ENCODE data around the gene RPS3.
A peak's percentile ranks its signal among the peaks of the same experiment; 100 is the strongest.

The RPS3 gene

GRCh38 chr11:75420224-75421034, 21.1 kb downstream of the RPS3 start:
- DNase-seq, result no peak

- DNase-seq, result no peak
These were observed 21.8 kb downstream of the RPS3 start for GRCh38 chr11:75421035-75421602.

GRCh38 chr11:75421902-75422247, 22.6 kb downstream of the RPS3 start:
- no peak for DNase-seq

GRCh38 chr11:75422248-75423231, 23.2 kb downstream of the RPS3 start:
- no peak for DNase-seq

GRCh38 chr11:75423721-75424120, 24.4 kb downstream of the RPS3 start:
- DNase-seq, result no peak

GRCh38 chr11:75424396-75424795, 25.1 kb downstream of the RPS3 start:
- no peak for DNase-seq

GRCh38 chr11:75425422-75425821, 26.1 kb downstream of the RPS3 start:
- DNase-seq, result no peak

GRCh38 chr11:75426720-75427086, 27.4 kb downstream of the RPS3 start:
- DNase-seq, result no peak

- DNase-seq, result no peak
These were observed 27.9 kb downstream of the RPS3 start for GRCh38 chr11:75427181-75427580.

- DNase-seq, result no peak
These were observed 29.0 kb downstream of the RPS3 start for GRCh38 chr11:75428281-75428724.

GRCh38 chr11:75428989-75429640, 29.8 kb downstream of the RPS3 start:
- DNase-seq, result no peak

GRCh38 chr11:75429641-75429901, 30.3 kb downstream of the RPS3 start:
- DNase-seq, result no peak

GRCh38 chr11:75429902-75430713, 30.8 kb downstream of the RPS3 start:
- peak; percentile 55 to 60 for DNase-seq

- peak in 1 of 2 experiments; percentile 28 for DNase-seq
These were observed 31.6 kb downstream of the RPS3 start for GRCh38 chr11:75430714-75431532.

- no peak for DNase-seq
These were observed 32.5 kb downstream of the RPS3 start for GRCh38 chr11:75431533-75432525.

- DNase-seq, result no peak
These were observed 33.6 kb downstream of the RPS3 start, which contains the start of gene KLHL35 for GRCh38 chr11:75432911-75433321. Gene KLHL35 (minus strand): TSS chr11:75433203. CDS start chr11:75430629, 2,574 bp downstream.

- DNase-seq, result no peak
These were observed 34.1 kb downstream of the RPS3 start for GRCh38 chr11:75433443-75433842.

GRCh38 chr11:75434051-75434450, 34.7 kb downstream of the RPS3 start:
- no peak for DNase-seq

- no peak for DNase-seq
These were observed 35.7 kb downstream of the RPS3 start for GRCh38 chr11:75434886-75435570.

Measured in Kasumi-1 (cell line).